Measurements from ENCODE around the gene YARS2.
A peak's percentile ranks its signal among the peaks of the same experiment; 100 is the strongest.

YARS2 gene

GRCh38 chr12:32755654-32756475 is at the start of gene YARS2:
YARS2 (minus strand) TSS chr12:32755897; CDS start chr12:32755874, 23 bp downstream.
- peak; percentile 82 for DNase-seq

GRCh38 chr12:32804301-32804700 is 48.6 kb upstream of the YARS2 start:
- DNase-seq = no peak

GRCh38 chr12:32801269-32801980 is 45.7 kb upstream of the YARS2 start:
- no peak for DNase-seq

GRCh38 chr12:32794281-32794680 is 38.6 kb upstream of the YARS2 start:
- no peak for DNase-seq

GRCh38 chr12:32789916-32790315 is 34.2 kb upstream of the YARS2 start:
- no peak for DNase-seq

- DNase-seq = no peak
Observed at GRCh38 chr12:32789446-32789845, 33.7 kb upstream of the YARS2 start.

GRCh38 chr12:32788405-32788804 is 32.7 kb upstream of the YARS2 start:
- DNase-seq = no peak

- DNase-seq = no peak
Observed at GRCh38 chr12:32785557-32785956, 29.9 kb upstream of the YARS2 start.

- no peak for DNase-seq
Observed at GRCh38 chr12:32783029-32783428, 27.3 kb upstream of the YARS2 start.

GRCh38 chr12:32780071-32780470 is 24.4 kb upstream of the YARS2 start:
- no peak for DNase-seq

GRCh38 chr12:32777691-32778175 is 22.0 kb upstream of the YARS2 start:
- no peak for DNase-seq

GRCh38 chr12:32777159-32777558 is 21.5 kb upstream of the YARS2 start:
- no peak for DNase-seq

GRCh38 chr12:32776258-32776657 is 20.6 kb upstream of the YARS2 start:
- DNase-seq = no peak

- DNase-seq = no peak
Observed at GRCh38 chr12:32773691-32774090, 18.0 kb upstream of the YARS2 start.

GRCh38 chr12:32770141-32770540 is 14.4 kb upstream of the YARS2 start:
- no peak for DNase-seq

GRCh38 chr12:32768518-32768917 is 12.8 kb upstream of the YARS2 start:
- no peak for DNase-seq

GRCh38 chr12:32765906-32766305 is 10.2 kb upstream of the YARS2 start:
- no peak for DNase-seq

GRCh38 chr12:32761716-32762115 is 6.0 kb upstream of the YARS2 start:
- no peak for DNase-seq

- no peak for DNase-seq
Observed at GRCh38 chr12:32757157-32757556, 1.5 kb upstream of the YARS2 start.

- DNase-seq = no peak
Observed at GRCh38 chr12:32756476-32757066, 874 bp upstream of the YARS2 start.

- DNase-seq = peak; percentile 61
Observed at GRCh38 chr12:32755051-32755653, 545 bp downstream of the YARS2 start.

GRCh38 chr12:32754111-32754510 is 1.6 kb downstream of the YARS2 start:
- no peak for DNase-seq

GRCh38 chr12:32753605-32754004 is 2.1 kb downstream of the YARS2 start:
- DNase-seq = no peak

Data from activated CD8-positive, alpha-beta memory T cell treated with anti-CD3 and anti-CD28 coated beads, Interleukin-2, amount 50 U/mL, for 4 hours (primary cell).